Sigmoid colon (tissue), 7 donors: ENCODE results near the gene TMEM82. TPM values are rescaled to one million over a fixed set of nuclear protein-coding genes. Genes with fewer than 3 reads are reported as not detected.
"Not testable (repeated sequence)": the region's sequence is repeated elsewhere in the genome, so short reads cannot be mapped to it uniquely, and the experiment has no call there.

Experiments used
- DNase-seq: peaks from one replicate; pipeline ENCODE4 v3.0.0-alpha.2; 2019
- H3K27ac ChIP-seq, 4 donors: fragments of 200-600 bp; sonication (generic); one replicate each; pipeline ENCODE4 v1.5.1; 2016 to 2019; ENCODE audit warnings: mild to moderate bottlenecking in 1 of 4
- H3K27me3 ChIP-seq, 3 donors: fragments of 200-600 bp; sonication (generic); one replicate each; pipeline ENCODE4 v1.5.1; 2019; ENCODE audit warnings: mild to moderate bottlenecking in 1 of 3
- H3K36me3 ChIP-seq, 4 donors: fragments of 200-600 bp; sonication (generic); one replicate each; pipeline ENCODE4 v1.5.1; 2016 to 2019
- H3K4me1 ChIP-seq, 4 donors: fragments of 200-600 bp; sonication (generic); one replicate each; pipeline ENCODE4 v1.5.1; 2017 to 2019
- H3K4me3 ChIP-seq, 4 donors: fragments of 200-600 bp; sonication (generic); one replicate each; pipeline ENCODE4 v1.5.1; 2017 to 2019; ENCODE audit warnings: mild to moderate bottlenecking in 2 of 4, moderate library complexity in 1 of 4
- H3K9me3 ChIP-seq, 4 donors: fragments of 200-600 bp in 3 of 4; sonication (generic) in 3 of 4; one replicate each; pipeline versions ENCODE4 v1.5.1 to v1.6.1; 2013 to 2019
- CTCF ChIP-seq, 4 experiments: fragments of 450-650 bp in 3 of 4; fragments of 200-600 bp in 1 of 4; IDR thresholded peaks; one replicate each; pipeline ENCODE4 v1.5.1; 2016 to 2019; ENCODE audit warnings: antibody characterized with exemption in 4 of 4, mild to moderate bottlenecking in 3 of 4, moderate library complexity in 2 of 4
- EP300 ChIP-seq, 4 donors: sonication (generic); formaldehyde crosslinking; IDR thresholded peaks; one replicate each; pipeline ENCODE4 v1.6.1; 2017; ENCODE audit warnings: antibody characterized with exemption in 4 of 4
- POLR2A ChIP-seq, 2 donors: fragments of 450-650 bp; IDR thresholded peaks; one replicate each; pipeline ENCODE4 v1.6.1; 2016; ENCODE audit warnings: antibody characterized with exemption in 2 of 2, mild to moderate bottlenecking in 2 of 2, moderate library complexity in 2 of 2
- POLR2AphosphoS5 ChIP-seq, 4 donors: sonication (generic); formaldehyde crosslinking; IDR thresholded peaks; one replicate each; pipeline ENCODE4 v1.6.1; 2017; ENCODE audit warnings: antibody characterized with exemption in 4 of 4
- WGBS, 2 donors: extraction: QIAGEN DNeasy Blood & Tissue Kit; methylation state at CpG; one replicate each; pipeline ENCODE4 v1.1.7; 2013; 5-methylcytosine and 5-hydroxymethylcytosine counted together
- intact Hi-C: fragments of 100-400 bp; cut with DNase I; formaldehyde crosslinking; loops from one replicate; pipeline ENCODE4 v1.15.1; 2023
- polyA plus RNA-seq, 3 donors: library from polyadenylated mRNA; stranded (reverse); fragments of 200-250 nt; gene quantifications; one replicate each; pipeline ENCODE4 v1.2.3, GENCODE V29; 2013
- total RNA-seq, 4 donors: library from RNA; depleted of rRNA; stranded (reverse); fragments of >200 nt; gene quantifications; one replicate each; pipeline ENCODE4 v1.1.0, GENCODE V29; 2016
- donor health status: healthy with polysubstance abuse.
- donor health status: Bipolar disorder and iron deficiency.
- donor health status: healthy.

The TMEM82 gene
- total RNA-seq (under 1 TPM in 1 of 4 donors, not detected in 3; 0.55 TPM), polyA plus RNA-seq (10 to 100 TPM in 2 of 3 donors, 1 to 10 TPM in 1; 4.8 to 19.3 (median 17.3) TPM)

- no peak for TF ChIP-seq CTCF (IDR thresholded peaks at IDR 0.05)
- TF ChIP-seq POLR2AphosphoS5 (IDR thresholded peaks at IDR 0.05) = no peak
- TF ChIP-seq EP300 (IDR thresholded peaks at IDR 0.05) = no peak
- peak in 1 of 2 donors; percentile 23 for TF ChIP-seq POLR2A (IDR thresholded peaks at IDR 0.05)
- no peak within 1 kb of the TSS for H3K27ac ChIP-seq
- peaks cover 0 to 5% (median 0%) of the 10 kb centered on the region in 4 donors for H3K4me1 ChIP-seq
- DNase-seq = no peak
- intact Hi-C loops = loop anchor here (5.0 kb wide), 1 partner anchor 145 kb away; no protein-coding TSS in a partner anchor
- H3K9me3 ChIP-seq = no peaks in the 10 kb centered on the region
- 9 to 38% methylated on average over 14 of the region's 14 CpGs for WGBS, 2 donors
- H3K27me3 ChIP-seq = no peaks in the 10 kb centered on the region
- H3K36me3 ChIP-seq = no peaks in the 10 kb centered on the region
- no peak within 1 kb of the TSS for H3K4me3 ChIP-seq
Measured at GRCh38 chr1:15742339-15742801, at the start of gene TMEM82. Gene TMEM82 (plus strand): TSS chr1:15742499. CDS start chr1:15742560, 61 bp downstream.

GRCh38 chr1:15693371-15693770 lies 48.9 kb upstream of the TMEM82 start:
- Histone ChIP-seq H3K4me1 (peaks cover 0 to 21% (median 19%) of the 10 kb centered on the region in 4 donors), H3K36me3 (peaks cover 0 to 13% (median 2%) of the 10 kb centered on the region in 4 donors), H3K27me3 (no peaks in the 10 kb centered on the region), H3K4me3 (no peak overlapping the region), H3K27ac (peak overlapping the region in 1 of 4 donors; percentile 10), H3K9me3 (no peaks in the 10 kb centered on the region)
- 88 to 90% methylated on average over 5 of the region's 5 CpGs for WGBS, 2 donors
- no peak for DNase-seq
- intact Hi-C loops = no loop called here
- no peak for TF ChIP-seq CTCF (IDR thresholded peaks at IDR 0.05)
- TF ChIP-seq EP300 (IDR thresholded peaks at IDR 0.05) = no peak
- TF ChIP-seq POLR2A (IDR thresholded peaks at IDR 0.05) = no peak
- TF ChIP-seq POLR2AphosphoS5 (IDR thresholded peaks at IDR 0.05) = no peak

- TF ChIP-seq POLR2A (IDR thresholded peaks at IDR 0.05) (no peak), EP300 (IDR thresholded peaks at IDR 0.05) (no peak), CTCF (IDR thresholded peaks at IDR 0.05) (no peak), POLR2AphosphoS5 (IDR thresholded peaks at IDR 0.05) (no peak)
- no peaks in the 10 kb centered on the region for H3K27me3 ChIP-seq
- no peak overlapping the region for H3K4me3 ChIP-seq
- intact Hi-C loops = no loop called here
- peaks cover 0 to 22% (median 18%) of the 10 kb centered on the region in 4 donors for H3K4me1 ChIP-seq
- H3K9me3 ChIP-seq = no peaks in the 10 kb centered on the region
- WGBS, 2 donors = 32 to 77% methylated on average over 10 of the region's 10 CpGs
- no peak for DNase-seq
- peak overlapping the region; percentile 6 to 41 (median 40) for H3K27ac ChIP-seq
- peaks cover 0 to 13% (median 2%) of the 10 kb centered on the region in 4 donors for H3K36me3 ChIP-seq
Measured at GRCh38 chr1:15696956-15697521, 45.3 kb upstream of the TMEM82 start.

- H3K4me1 ChIP-seq = peaks cover 0 to 29% (median 25%) of the 10 kb centered on the region in 4 donors
- H3K27me3 ChIP-seq = no peaks in the 10 kb centered on the region
- intact Hi-C loops = no loop called here
- no peaks in the 10 kb centered on the region for H3K9me3 ChIP-seq
- 94 to 95% methylated on average over 2 of the region's 2 CpGs for WGBS, 2 donors
- H3K4me3 ChIP-seq = no peak overlapping the region
- no peak overlapping the region for H3K27ac ChIP-seq
- TF ChIP-seq EP300 (IDR thresholded peaks at IDR 0.05) (no peak), POLR2AphosphoS5 (IDR thresholded peaks at IDR 0.05) (no peak), CTCF (IDR thresholded peaks at IDR 0.05) (no peak), POLR2A (IDR thresholded peaks at IDR 0.05) (no peak)
- peaks cover 0 to 13% (median 2%) of the 10 kb centered on the region in 4 donors for H3K36me3 ChIP-seq
- no peak for DNase-seq
Measured at GRCh38 chr1:15698201-15698600, 44.1 kb upstream of the TMEM82 start.

- WGBS, 2 donors = 95 to 97% methylated on average over 4 of the region's 4 CpGs
- H3K4me3 ChIP-seq, DNase-seq, H3K27ac ChIP-seq, H3K9me3 ChIP-seq, intact Hi-C loops, H3K27me3 ChIP-seq: not testable (repeated sequence)
- Histone ChIP-seq H3K36me3 (peaks cover 0 to 13% (median 2%) of the 10 kb centered on the region in 4 donors), H3K4me1 (peaks cover 0 to 38% (median 36%) of the 10 kb centered on the region in 4 donors)
Measured at GRCh38 chr1:15699321-15699720, 43.0 kb upstream of the TMEM82 start.
